H4 (cell line): Measurements from ENCODE around the gene TRAF3. TPM values are rescaled to one million over a fixed set of nuclear protein-coding genes. Genes with fewer than 3 reads are reported as not detected.
"Not testable (repeated sequence)": the region's sequence is repeated elsewhere in the genome, so short reads cannot be mapped to it uniquely, and the experiment has no call there.

ENCODE experiments used
- DNase-seq: peaks from one replicate; pipeline ENCODE4 v3.0.0-alpha.2; 2015; ENCODE audit warnings: low spot score
- total RNA-seq: library from RNA; depleted of rRNA; stranded (reverse); fragments of >200 nt; shearing (Covaris generic); gene quantifications from 2 replicates; pipeline ENCODE4 v1.2.3, GENCODE V29; 2014

Gene TRAF3
- total RNA-seq, 1 experiment from 2014 or later: 15.2 TPM

- DNase-seq: no peak
These were observed 115.4 kb downstream of the TRAF3 start for GRCh38 chr14:102892651-102893050.

GRCh38 chr14:102893452-102893851, 116.2 kb downstream of the TRAF3 start:
- no peak for DNase-seq

GRCh38 chr14:102896735-102897134, 119.5 kb downstream of the TRAF3 start:
- DNase-seq: not testable (repeated sequence)

- no peak for DNase-seq
These were observed 120.2 kb downstream of the TRAF3 start for GRCh38 chr14:102897299-102898027.

GRCh38 chr14:102898298-102898697, 121.0 kb downstream of the TRAF3 start:
- DNase-seq: no peak

- DNase-seq: no peak
These were observed 121.7 kb downstream of the TRAF3 start for GRCh38 chr14:102898776-102899515.

GRCh38 chr14:102899516-102899900, 122.3 kb downstream of the TRAF3 start:
- no peak for DNase-seq

- DNase-seq: no peak
These were observed 123.7 kb downstream of the TRAF3 start for GRCh38 chr14:102900631-102901571.

- no peak for DNase-seq
These were observed 124.4 kb downstream of the TRAF3 start for GRCh38 chr14:102901633-102902032.

- DNase-seq: no peak
These were observed 124.8 kb downstream of the TRAF3 start for GRCh38 chr14:102902086-102902485.

- DNase-seq: no peak
These were observed 125.4 kb downstream of the TRAF3 start for GRCh38 chr14:102902523-102903247.

GRCh38 chr14:102903248-102903888, 126.1 kb downstream of the TRAF3 start:
- no peak for DNase-seq

GRCh38 chr14:102903889-102904512, 126.8 kb downstream of the TRAF3 start:
- DNase-seq: no peak

- no peak for DNase-seq
These were observed 128.2 kb downstream of the TRAF3 start for GRCh38 chr14:102905116-102906108.

- no peak for DNase-seq
These were observed 129.5 kb downstream of the TRAF3 start for GRCh38 chr14:102906616-102907302.

- DNase-seq: no peak
These were observed 130.1 kb downstream of the TRAF3 start for GRCh38 chr14:102907303-102907844.

GRCh38 chr14:102907980-102908730, 130.9 kb downstream of the TRAF3 start:
- DNase-seq: no peak
